Measurements from ENCODE around the gene B9D1.

GRCh38 chr17:19362277-19363113 lies at the start of gene B9D1:
- TF ChIP-seq POLR2AphosphoS5 (IDR thresholded peaks at IDR 0.05; ENCODE audit: low read depth, low read length) (no peak), POLR2A (IDR thresholded peaks at IDR 0.05; ENCODE audit: low read depth, low read length) (no peak), TAF1 (IDR thresholded peaks at IDR 0.05; ENCODE audit: low read depth, low read length) (no peak), SPI1 (IDR thresholded peaks at IDR 0.05; ENCODE audit: low read depth, low read length) (no peak), PAX5 (IDR thresholded peaks at IDR 0.05; ENCODE audit: insufficient read depth, low read length, severe bottlenecking) (no peak), POU2F2 (IDR thresholded peaks at IDR 0.05; ENCODE audit: low read depth, low read length) (no peak)
